ENCODE results near the gene TRAPPC4.
A peak's percentile ranks its signal among the peaks of the same experiment; 100 is the strongest.
"Not testable (repeated sequence)": the region's sequence is repeated elsewhere in the genome, so short reads cannot be mapped to it uniquely, and the experiment has no call there.

The TRAPPC4 gene

GRCh38 chr11:119018074-119018938 is at the start of gene TRAPPC4, which contains the start of gene RPS25:
Gene TRAPPC4, plus strand, starts transcription at chr11:119018766. Its CDS starts 30 bp downstream, at chr11:119018796.
Gene RPS25, minus strand, starts transcription at chr11:119018343. Its CDS starts 59 bp downstream, at chr11:119018284.
- DNase-seq (ENCODE audit: low spot score): peak; percentile 98

- DNase-seq (ENCODE audit: low spot score): not testable (repeated sequence)
These were observed 49.1 kb upstream of the TRAPPC4 start for GRCh38 chr11:118969508-118969907.

- no peak for DNase-seq (ENCODE audit: low spot score)
These were observed 46.9 kb upstream of the TRAPPC4 start, which contains the start of gene FOXR1 for GRCh38 chr11:118971646-118972045. Gene FOXR1, plus strand, starts transcription at chr11:118971761. Its CDS starts 171 bp downstream, at chr11:118971932.

- DNase-seq (ENCODE audit: low spot score): no peak
These were observed 44.6 kb upstream of the TRAPPC4 start for GRCh38 chr11:118973985-118974384.

- DNase-seq (ENCODE audit: low spot score): no peak
These were observed 42.5 kb upstream of the TRAPPC4 start for GRCh38 chr11:118975771-118976709.

GRCh38 chr11:118979434-118979833 is 39.1 kb upstream of the TRAPPC4 start:
- DNase-seq (ENCODE audit: low spot score): no peak

- DNase-seq (ENCODE audit: low spot score): no peak
These were observed 38.2 kb upstream of the TRAPPC4 start for GRCh38 chr11:118980191-118980881.

GRCh38 chr11:118984337-118984736 is 34.2 kb upstream of the TRAPPC4 start:
- DNase-seq (ENCODE audit: low spot score): not testable (repeated sequence)

GRCh38 chr11:118984825-118985224 is 33.7 kb upstream of the TRAPPC4 start:
- no peak for DNase-seq (ENCODE audit: low spot score)

- DNase-seq (ENCODE audit: low spot score): no peak
These were observed 30.3 kb upstream of the TRAPPC4 start for GRCh38 chr11:118988280-118988679.

- not testable (repeated sequence) for DNase-seq (ENCODE audit: low spot score)
These were observed 27.0 kb upstream of the TRAPPC4 start for GRCh38 chr11:118991486-118992038.

- no peak for DNase-seq (ENCODE audit: low spot score)
These were observed 21.5 kb upstream of the TRAPPC4 start for GRCh38 chr11:118996926-118997626.

GRCh38 chr11:118997627-118998387 is 20.8 kb upstream of the TRAPPC4 start, which contains the start of gene CENATAC:
Gene CENATAC, plus strand, starts transcription at chr11:118998138. Its CDS starts 60 bp downstream, at chr11:118998198.
- DNase-seq (ENCODE audit: low spot score): peak; percentile 95

- DNase-seq (ENCODE audit: low spot score): no peak
These were observed 20.2 kb upstream of the TRAPPC4 start for GRCh38 chr11:118998388-118998717.

- DNase-seq (ENCODE audit: low spot score): no peak
These were observed 19.7 kb upstream of the TRAPPC4 start for GRCh38 chr11:118998822-118999221.

GRCh38 chr11:119000906-119001305 is 17.7 kb upstream of the TRAPPC4 start:
- DNase-seq (ENCODE audit: low spot score): no peak

GRCh38 chr11:119006656-119007055 is 11.9 kb upstream of the TRAPPC4 start:
- DNase-seq (ENCODE audit: low spot score): no peak

GRCh38 chr11:119011476-119012053 is 7.0 kb upstream of the TRAPPC4 start:
- DNase-seq (ENCODE audit: low spot score): no peak

- DNase-seq (ENCODE audit: low spot score): no peak
These were observed 5.9 kb upstream of the TRAPPC4 start for GRCh38 chr11:119012629-119013170.
